ENCODE measurements around the gene KCNJ16.

The KCNJ16 gene

GRCh38 chr17:70181376-70181775 lies 106.4 kb downstream of the KCNJ16 start:
- DNase-seq: no peak

- DNase-seq: no peak
Measured at GRCh38 chr17:70181866-70182265, 106.8 kb downstream of the KCNJ16 start.

- no peak for DNase-seq
Measured at GRCh38 chr17:70183508-70183907, 108.5 kb downstream of the KCNJ16 start.

GRCh38 chr17:70184207-70184606 lies 109.2 kb downstream of the KCNJ16 start:
- DNase-seq: no peak

- no peak for DNase-seq
Measured at GRCh38 chr17:70184770-70185169, 109.7 kb downstream of the KCNJ16 start.

Data from stimulated activated CD4-positive, alpha-beta T cell treated with anti-CD3 and anti-CD28 coated beads, Interleukin-2, amount 100 ng/mL, for 48 hours (primary cell).